HL-60 (cell line): ENCODE results near the gene EXOC4.

Experiments
- DNase-seq, 2 experiments: peaks; one replicate each; pipeline ENCODE4 v3.0.0-alpha.2; 2010 to 2020; ENCODE audit warnings: low read depth in 1 of 2, low spot score in 1 of 2
- H3K27ac ChIP-seq: fragments of 250-450 bp; sonication (Bioruptor Pico); replicated peaks from 2 replicates; pipeline ENCODE4 v1.5.1; 2020; ENCODE audit warnings: mild to moderate bottlenecking, moderate library complexity
- H3K27me3 ChIP-seq: fragments of 250-450 bp; sonication (Bioruptor Pico); 2 replicates; pipeline ENCODE4 v1.5.1; 2021; ENCODE audit warnings: mild to moderate bottlenecking, moderate library complexity; ENCODE audit not compliant: insufficient read depth, poor library complexity, severe bottlenecking
- H3K4me3 ChIP-seq: replicated peaks from 2 replicates; pipeline ENCODE4 v1.5.1; 2011; ENCODE audit warnings: mild to moderate bottlenecking, control low read depth, low read length; ENCODE audit not compliant: insufficient read depth
- CTCF ChIP-seq: IDR thresholded peaks from one replicate; pipeline ENCODE4 v1.5.1; 2011; ENCODE audit warnings: low read length, control low read depth, inconsistent platforms; ENCODE audit not compliant: insufficient read depth
- GABPA ChIP-seq: IDR thresholded peaks from 2 replicates; pipeline ENCODE4 v1.6.1; 2012; ENCODE audit warnings: low read depth
- POLR2AphosphoS5 ChIP-seq: IDR thresholded peaks from 2 replicates; pipeline ENCODE4 v1.6.1; 2012; ENCODE audit warnings: low read depth
- REST ChIP-seq: IDR thresholded peaks from 2 replicates; pipeline ENCODE4 v1.6.1; 2012; ENCODE audit warnings: low read depth; ENCODE audit not compliant: insufficient replicate concordance
- SPI1 ChIP-seq: IDR thresholded peaks from 2 replicates; pipeline ENCODE4 v1.6.1; 2012; ENCODE audit warnings: low read depth, mild to moderate bottlenecking, borderline replicate concordance

Gene EXOC4

GRCh38 chr7:133348250-133348649 is 95.4 kb downstream of the EXOC4 start:
- no peak for TF ChIP-seq POLR2AphosphoS5
- TF ChIP-seq CTCF: no peak
- no peak for TF ChIP-seq SPI1
- Histone ChIP-seq H3K4me3 (no peak overlapping the region), H3K27ac (no peak overlapping the region)

GRCh38 chr7:133349101-133349500 is 96.2 kb downstream of the EXOC4 start:
- TF ChIP-seq REST: no peak
- TF ChIP-seq GABPA: no peak
- no peak for TF ChIP-seq SPI1

More at GRCh38 chr7:133348250-133348649, 95.4 kb downstream of the EXOC4 start:
- no peak for DNase-seq
- H3K27me3 ChIP-seq: no peaks in the 10 kb centered on the region

GRCh38 chr7:133352430-133352829 is 99.6 kb downstream of the EXOC4 start:
- TF ChIP-seq REST: no peak
- no peak for TF ChIP-seq CTCF
- no peak for TF ChIP-seq SPI1

More at GRCh38 chr7:133349101-133349500, 96.2 kb downstream of the EXOC4 start:
- no peak for DNase-seq
- Histone ChIP-seq H3K27me3 (no peaks in the 10 kb centered on the region), H3K27ac (no peak overlapping the region), H3K4me3 (no peak overlapping the region)

GRCh38 chr7:133353775-133354174 is 100.9 kb downstream of the EXOC4 start:
- TF ChIP-seq POLR2AphosphoS5 (no peak), GABPA (no peak), REST (no peak), CTCF (no peak)

More at GRCh38 chr7:133352430-133352829, 99.6 kb downstream of the EXOC4 start:
- Histone ChIP-seq H3K27ac (no peak overlapping the region), H3K4me3 (no peak overlapping the region), H3K27me3 (no peaks in the 10 kb centered on the region)
- no peak for DNase-seq

More at GRCh38 chr7:133353775-133354174, 100.9 kb downstream of the EXOC4 start:
- no peak for DNase-seq
- H3K4me3 ChIP-seq: no peak overlapping the region
- no peaks in the 10 kb centered on the region for H3K27me3 ChIP-seq
- no peak overlapping the region for H3K27ac ChIP-seq
